GM21825 (cell line): ENCODE data around the gene COPS4.
A peak's percentile ranks its signal among the peaks of the same experiment; 100 is the strongest.
"Not testable (repeated sequence)": the region's sequence is repeated elsewhere in the genome, so short reads cannot be mapped to it uniquely, and the experiment has no call there.

Source experiments
- ATAC-seq: cut with Tn5 transposase; IDR thresholded peaks from one replicate; pipeline ENCODE4 v1.9.1; 2021; ENCODE audit warnings: mild to moderate bottlenecking, moderate library complexity; ENCODE audit not compliant: unreplicated experiment

The COPS4 gene

GRCh38 chr4:83034630-83035494 is at the start of gene COPS4:
TSS of gene COPS4 (plus strand) at chr4:83035183. CDS start at chr4:83035225, 42 bp downstream.
- ATAC-seq = peak; percentile 98

- ATAC-seq = not testable (repeated sequence)
Measured at GRCh38 chr4:82987519-82987918, 47.5 kb upstream of the COPS4 start.

GRCh38 chr4:82988323-82988832 is 46.6 kb upstream of the COPS4 start:
- ATAC-seq = no peak

- ATAC-seq = peak; percentile 90
Measured at GRCh38 chr4:82989575-82990429, 45.2 kb upstream of the COPS4 start.

GRCh38 chr4:82994834-82995233 is 40.1 kb upstream of the COPS4 start:
- no peak for ATAC-seq

GRCh38 chr4:82998898-82999297 is 36.1 kb upstream of the COPS4 start:
- ATAC-seq = no peak

GRCh38 chr4:83002329-83002728 is 32.7 kb upstream of the COPS4 start:
- no peak for ATAC-seq

- ATAC-seq = not testable (repeated sequence)
Measured at GRCh38 chr4:83003044-83003791, 31.8 kb upstream of the COPS4 start.

GRCh38 chr4:83009529-83009928 is 25.5 kb upstream of the COPS4 start:
- ATAC-seq = no peak

- ATAC-seq = no peak
Measured at GRCh38 chr4:83010111-83010521, 24.9 kb upstream of the COPS4 start.

GRCh38 chr4:83010522-83011318 is 24.3 kb upstream of the COPS4 start, which contains the start of gene LIN54:
TSS of gene LIN54 (minus strand) at chr4:83010823. CDS start at chr4:82984844, 25,979 bp downstream.
- ATAC-seq = peak; percentile 36

- no peak for ATAC-seq
Measured at GRCh38 chr4:83011689-83012199, 23.2 kb upstream of the COPS4 start.

- ATAC-seq = peak; percentile 5
Measured at GRCh38 chr4:83012200-83012686, 22.7 kb upstream of the COPS4 start.

- peak; percentile 84 for ATAC-seq
Measured at GRCh38 chr4:83012687-83013419, 22.1 kb upstream of the COPS4 start.

- ATAC-seq = no peak
Measured at GRCh38 chr4:83013420-83013867, 21.5 kb upstream of the COPS4 start.

- no peak for ATAC-seq
Measured at GRCh38 chr4:83013902-83014301, 21.1 kb upstream of the COPS4 start.

- ATAC-seq = no peak
Measured at GRCh38 chr4:83019794-83020494, 15.0 kb upstream of the COPS4 start.
